Stimulated activated CD4-positive, alpha-beta T cell treated with anti-CD3 and anti-CD28 coated beads, TNF-alpha, amount 100 ng/mL, for 1 hour (primary cell): ENCODE measurements around the gene BLCAP.
A peak's percentile ranks its signal among the peaks of the same experiment; 100 is the strongest.
"Not testable (repeated sequence)": the region's sequence is repeated elsewhere in the genome, so short reads cannot be mapped to it uniquely, and the experiment has no call there.

Experiments
- DNase-seq, 3 donors: peaks; one replicate each; pipeline ENCODE4 v3.0.0-alpha.2; 2020; ENCODE audit warnings: low read depth in 3 of 3, low spot score in 1 of 3

BLCAP gene

DNA sequence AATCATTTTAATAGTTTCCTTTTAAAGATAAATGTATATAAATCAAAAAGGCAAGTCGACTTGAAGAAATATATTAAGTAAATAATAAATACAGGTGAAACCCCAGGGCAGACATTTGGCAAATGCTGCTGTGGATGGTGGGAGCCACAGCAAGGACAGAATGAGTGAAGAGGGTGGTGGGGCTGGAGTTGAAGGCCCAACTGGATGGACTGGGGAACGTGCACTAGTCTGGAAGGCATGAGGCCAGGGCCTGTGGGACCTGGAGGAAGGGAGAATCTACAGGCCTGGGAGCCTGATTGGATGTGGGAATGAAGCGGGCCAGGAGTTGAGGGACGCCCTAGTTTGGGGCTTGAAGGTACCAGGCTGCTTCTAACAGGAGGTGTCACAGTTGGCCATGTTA lies 30.6 kb upstream of the BLCAP start:
- no peak for DNase-seq

DNA sequence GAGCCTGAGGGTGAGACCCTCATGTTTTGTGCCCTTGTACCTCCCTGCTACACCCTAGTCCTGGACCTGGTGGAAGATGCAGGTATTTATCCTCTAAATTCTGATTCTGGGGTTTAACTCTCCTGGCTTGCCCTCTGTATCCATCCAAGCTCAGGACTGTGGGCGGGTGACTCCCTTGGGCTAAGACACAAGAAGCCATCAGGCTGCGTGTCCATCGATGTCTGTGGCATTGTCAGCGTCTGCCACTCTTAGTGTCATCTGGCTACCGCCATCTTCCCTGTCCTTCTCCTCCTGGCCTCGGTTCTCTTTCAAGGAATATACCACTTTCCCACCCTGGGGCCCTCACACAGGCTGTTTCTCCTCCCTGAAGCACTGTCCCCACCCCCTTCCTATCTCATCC lies 28.9 kb upstream of the BLCAP start:
- DNase-seq = no peak

DNA sequence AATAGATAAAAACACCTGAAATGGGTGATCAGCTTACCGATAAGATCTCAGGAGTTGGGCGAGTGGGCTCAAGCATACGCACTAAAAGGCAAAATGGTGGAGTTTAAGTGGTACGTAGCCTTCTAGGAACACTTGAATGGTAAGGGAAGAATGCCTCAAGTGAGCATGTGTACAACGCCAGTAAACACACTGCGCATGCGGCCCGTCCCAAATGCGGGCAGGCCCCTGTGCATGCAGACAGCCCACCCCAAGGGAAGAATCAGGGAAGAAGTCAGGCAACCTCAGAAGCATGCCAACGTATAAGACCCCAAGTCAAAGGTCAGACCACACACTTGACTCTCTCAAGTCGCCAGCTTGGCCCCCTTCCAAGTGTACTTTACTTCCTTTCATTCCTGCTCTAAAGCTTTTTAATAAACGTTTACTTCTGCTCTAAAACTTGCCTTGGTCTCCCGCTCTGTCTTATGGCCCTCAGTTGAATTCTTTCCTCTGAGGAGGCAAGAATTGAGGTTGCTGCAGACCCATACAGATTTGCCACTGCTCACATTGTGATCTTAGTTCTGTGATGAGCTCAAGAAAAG lies 27.1 kb upstream of the BLCAP start:
- not testable (repeated sequence) for DNase-seq

DNA sequence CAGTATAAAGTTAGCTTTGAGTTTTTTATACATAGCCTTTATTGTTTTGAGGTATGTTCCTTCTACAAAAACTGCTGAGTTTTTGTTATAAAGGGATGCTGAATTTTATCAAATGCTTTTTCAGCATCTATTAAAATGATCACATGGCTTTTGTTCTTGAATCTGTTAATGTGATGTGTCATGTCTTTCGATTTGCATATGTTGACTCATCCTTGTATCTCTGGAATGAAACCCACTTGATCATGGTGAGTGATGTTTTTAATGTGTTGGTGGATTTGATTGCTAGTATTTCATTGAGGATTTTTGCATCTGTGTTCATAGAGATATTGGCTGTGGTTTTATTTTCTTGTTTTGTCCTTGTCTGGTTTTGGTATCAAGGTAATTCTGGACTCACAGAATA lies 24.7 kb upstream of the BLCAP start:
- DNase-seq = no peak

DNA sequence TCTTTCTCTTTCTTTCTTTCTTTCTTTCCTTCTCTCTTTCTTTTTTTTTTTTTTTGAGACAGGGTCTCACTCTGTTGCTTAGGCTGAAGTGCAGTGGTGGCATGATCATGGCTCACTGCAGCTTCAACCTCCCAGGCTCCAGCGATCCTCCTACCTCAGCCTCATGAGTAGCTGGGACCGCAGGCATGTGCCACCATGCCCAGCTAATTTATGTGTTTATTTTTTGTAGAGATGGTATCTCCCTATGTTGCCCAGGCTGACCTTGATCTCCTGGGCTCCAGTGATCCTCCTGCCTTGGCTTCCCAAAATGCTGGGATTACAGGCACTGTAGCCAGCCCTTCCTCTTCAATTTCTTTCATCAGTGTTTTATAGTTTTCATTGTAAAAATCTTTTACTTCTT lies 24.0 kb upstream of the BLCAP start:
- DNase-seq = not testable (repeated sequence)

- not testable (repeated sequence) for DNase-seq
Measured at GRCh38 chr20:37550101-37550920, 22.6 kb upstream of the BLCAP start.

- no peak for DNase-seq
Measured at GRCh38 chr20:37547912-37548311, 20.2 kb upstream of the BLCAP start.

DNA sequence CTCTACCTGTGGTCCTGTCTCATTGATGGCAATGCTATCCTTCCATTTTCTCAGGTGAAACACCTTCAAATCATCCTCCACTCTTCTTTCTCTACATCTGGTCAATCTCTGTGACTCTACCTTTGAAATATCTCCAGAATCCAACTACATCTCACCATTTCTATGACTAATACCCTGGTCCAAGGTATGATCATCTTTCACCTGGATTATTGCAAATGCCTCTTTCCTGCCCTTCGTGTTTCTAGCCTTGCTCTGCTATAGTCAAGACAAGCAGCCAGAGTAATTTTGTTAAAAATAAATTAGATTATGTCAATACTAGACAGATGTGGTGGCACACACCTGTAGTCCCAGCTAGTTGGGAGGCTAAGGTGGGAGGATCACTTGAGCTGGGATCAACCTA lies 17.8 kb upstream of the BLCAP start:
- no peak for DNase-seq

DNA sequence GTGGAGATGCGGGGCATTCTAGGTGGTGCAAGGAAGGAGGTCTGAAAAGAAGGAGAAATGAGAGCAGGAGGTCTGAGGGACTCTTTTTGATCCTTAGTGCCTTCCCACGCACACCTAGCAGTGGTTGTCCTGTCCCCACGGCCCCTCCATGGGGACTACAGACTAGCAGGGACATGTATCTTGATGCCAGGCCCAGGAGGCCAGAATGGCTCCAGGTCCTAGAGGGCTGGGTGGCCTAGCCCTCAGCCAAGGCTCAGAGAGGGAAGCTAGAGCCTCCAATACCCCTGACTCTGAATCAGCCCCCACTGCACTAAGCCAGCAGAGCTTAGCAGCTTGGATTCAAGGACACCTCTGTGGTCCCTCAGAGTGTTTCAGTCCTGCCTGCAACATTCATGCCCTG lies 16.7 kb upstream of the BLCAP start:
- DNase-seq = no peak

GRCh38 chr20:37543828-37544227 lies 16.2 kb upstream of the BLCAP start:
- DNase-seq = no peak

GRCh38 chr20:37542281-37542680 lies 14.6 kb upstream of the BLCAP start:
- DNase-seq = no peak

GRCh38 chr20:37541326-37541725 lies 13.7 kb upstream of the BLCAP start:
- no peak for DNase-seq

GRCh38 chr20:37540838-37541237 lies 13.2 kb upstream of the BLCAP start:
- not testable (repeated sequence) for DNase-seq

DNA sequence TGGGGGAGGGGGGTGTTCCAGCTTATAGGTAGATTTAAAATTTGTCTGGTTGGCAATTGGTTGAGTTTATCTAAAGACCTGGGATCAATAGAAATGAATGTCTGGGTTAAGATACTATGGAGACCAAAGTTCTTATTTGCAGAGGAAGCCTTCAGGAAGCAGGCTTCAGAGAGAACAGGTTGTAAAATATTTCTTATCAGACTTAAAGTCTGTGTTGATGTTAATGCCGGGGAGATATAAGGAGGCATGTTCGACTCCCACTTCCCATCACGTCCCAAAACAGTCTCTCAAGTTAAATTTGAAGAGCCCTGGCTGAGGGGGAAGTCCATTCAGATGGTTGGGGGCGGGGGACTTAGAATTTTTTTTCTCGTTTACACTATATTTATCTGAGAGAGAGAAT lies 12.3 kb upstream of the BLCAP start:
- DNase-seq = no peak

DNA sequence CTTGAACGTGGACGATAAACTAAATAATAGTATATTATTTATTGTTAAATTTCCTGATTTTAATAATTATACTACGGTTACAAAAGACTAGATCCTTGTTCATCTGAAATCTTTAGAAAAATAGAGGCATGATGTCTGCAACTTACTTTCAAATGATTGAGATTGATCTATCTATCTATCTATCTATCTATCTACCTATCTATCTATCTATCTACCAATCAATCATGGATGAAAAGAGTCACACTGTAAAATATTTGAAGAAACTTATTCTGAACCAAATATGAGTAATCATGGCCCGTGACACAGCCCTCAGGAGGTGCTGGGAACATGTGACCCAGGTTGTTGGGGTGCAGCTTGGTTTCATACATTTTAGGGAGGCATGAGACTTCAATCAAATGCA lies 11.7 kb upstream of the BLCAP start:
- no peak for DNase-seq

- no peak for DNase-seq
Measured at GRCh38 chr20:37538003-37538402, 10.3 kb upstream of the BLCAP start.

GRCh38 chr20:37537505-37537904 lies 9.8 kb upstream of the BLCAP start:
- no peak for DNase-seq

- DNase-seq = no peak
Measured at GRCh38 chr20:37535443-37536132, 7.9 kb upstream of the BLCAP start.

DNA sequence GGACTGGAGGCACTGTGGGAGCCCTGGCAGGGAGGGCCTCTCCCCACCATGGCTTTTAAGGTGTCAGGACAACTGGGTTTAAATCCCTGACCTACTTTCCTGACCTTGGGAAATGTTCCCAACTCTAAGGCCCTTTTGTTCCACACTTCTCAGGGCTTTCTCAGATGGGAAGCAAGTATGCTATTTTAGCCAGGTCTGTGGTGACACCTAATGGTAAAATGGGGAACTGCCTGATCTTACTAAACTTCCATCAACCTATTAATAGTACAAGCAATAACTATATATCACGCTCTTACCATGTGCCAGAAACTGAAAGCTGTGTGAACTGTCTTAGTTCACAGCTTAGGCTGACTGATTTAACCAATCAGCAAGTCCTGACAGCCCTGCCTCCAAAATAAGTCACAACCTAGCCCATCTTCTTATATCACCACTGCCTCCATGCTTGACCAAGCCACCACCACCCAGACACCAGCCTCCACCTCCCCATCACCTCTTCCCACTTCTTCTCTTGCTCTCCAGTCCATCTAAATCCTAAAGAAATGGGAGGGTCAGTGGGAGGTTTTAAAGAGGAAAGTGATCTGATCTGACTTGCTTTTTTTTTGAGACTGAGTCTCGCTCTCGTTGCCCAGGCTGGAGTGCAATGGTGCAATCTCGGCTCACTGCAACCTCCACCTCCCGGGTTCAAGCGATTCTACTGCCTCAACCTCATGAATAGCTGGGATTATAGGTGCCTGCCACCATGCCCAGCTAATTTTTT lies 6.9 kb upstream of the BLCAP start:
- peak in 1 of 3 donors; percentile 21 for DNase-seq

- DNase-seq = no peak
Measured at GRCh38 chr20:37533154-37533715, 5.6 kb upstream of the BLCAP start.

GRCh38 chr20:37531856-37532255 lies 4.2 kb upstream of the BLCAP start:
- no peak for DNase-seq
